Measurements from ENCODE around the gene AR.

GRCh38 chrX:67612231-67612630, 68.4 kb downstream of the AR start:
- TF ChIP-seq, protein P1, sequence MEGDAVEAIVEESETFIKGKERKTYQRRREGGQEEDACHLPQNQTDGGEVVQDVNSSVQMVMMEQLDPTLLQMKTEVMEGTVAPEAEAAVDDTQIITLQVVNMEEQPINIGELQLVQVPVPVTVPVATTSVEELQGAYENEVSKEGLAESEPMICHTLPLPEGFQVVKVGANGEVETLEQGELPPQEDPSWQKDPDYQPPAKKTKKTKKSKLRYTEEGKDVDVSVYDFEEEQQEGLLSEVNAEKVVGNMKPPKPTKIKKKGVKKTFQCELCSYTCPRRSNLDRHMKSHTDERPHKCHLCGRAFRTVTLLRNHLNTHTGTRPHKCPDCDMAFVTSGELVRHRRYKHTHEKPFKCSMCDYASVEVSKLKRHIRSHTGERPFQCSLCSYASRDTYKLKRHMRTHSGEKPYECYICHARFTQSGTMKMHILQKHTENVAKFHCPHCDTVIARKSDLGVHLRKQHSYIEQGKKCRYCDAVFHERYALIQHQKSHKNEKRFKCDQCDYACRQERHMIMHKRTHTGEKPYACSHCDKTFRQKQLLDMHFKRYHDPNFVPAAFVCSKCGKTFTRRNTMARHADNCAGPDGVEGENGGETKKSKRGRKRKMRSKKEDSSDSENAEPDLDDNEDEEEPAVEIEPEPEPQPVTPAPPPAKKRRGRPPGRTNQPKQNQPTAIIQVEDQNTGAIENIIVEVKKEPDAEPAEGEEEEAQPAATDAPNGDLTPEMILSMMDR (IDR thresholded peaks at IDR 0.05), result no peak
- TF ChIP-seq POLR2A (IDR thresholded peaks at IDR 0.05) (no peak), EP300 (IDR thresholded peaks at IDR 0.05) (no peak), POLR2AphosphoS5 (IDR thresholded peaks at IDR 0.05) (no peak)

All from suprapubic skin (tissue), 4 donors.